Left hindlimb (tissue), 1 donor: Measurements from ENCODE around the gene LRFN2.

Source experiments
- DNase-seq: peaks from one replicate; pipeline ENCODE4 v3.0.0-alpha.2; 2018

The LRFN2 gene

GRCh38 chr6:40425192-40425919 lies 161.8 kb downstream of the LRFN2 start:
- DNase-seq = no peak

GRCh38 chr6:40422046-40422445 lies 165.1 kb downstream of the LRFN2 start:
- DNase-seq = no peak

GRCh38 chr6:40419946-40420728 lies 167.0 kb downstream of the LRFN2 start:
- DNase-seq = no peak

- DNase-seq = no peak
Observed at GRCh38 chr6:40419377-40419776, 167.8 kb downstream of the LRFN2 start.

- DNase-seq = no peak
Observed at GRCh38 chr6:40417031-40417430, 170.1 kb downstream of the LRFN2 start.

- DNase-seq = no peak
Observed at GRCh38 chr6:40414617-40415016, 172.5 kb downstream of the LRFN2 start.

- DNase-seq = no peak
Observed at GRCh38 chr6:40413239-40413638, 173.9 kb downstream of the LRFN2 start.

GRCh38 chr6:40411881-40412280 lies 175.3 kb downstream of the LRFN2 start:
- DNase-seq = no peak

- DNase-seq = no peak
Observed at GRCh38 chr6:40410821-40411220, 176.3 kb downstream of the LRFN2 start.

- no peak for DNase-seq
Observed at GRCh38 chr6:40409716-40410397, 177.3 kb downstream of the LRFN2 start.

GRCh38 chr6:40408786-40409542 lies 178.2 kb downstream of the LRFN2 start:
- no peak for DNase-seq

- no peak for DNase-seq
Observed at GRCh38 chr6:40407239-40407638, 179.9 kb downstream of the LRFN2 start.

GRCh38 chr6:40406175-40406574 lies 181.0 kb downstream of the LRFN2 start:
- DNase-seq = no peak

- DNase-seq = no peak
Observed at GRCh38 chr6:40400738-40401137, 186.4 kb downstream of the LRFN2 start.

GRCh38 chr6:40399888-40400457 lies 187.2 kb downstream of the LRFN2 start:
- DNase-seq = no peak

GRCh38 chr6:40398810-40399477 lies 188.2 kb downstream of the LRFN2 start:
- no peak for DNase-seq

- DNase-seq = no peak
Observed at GRCh38 chr6:40398034-40398691, 189.0 kb downstream of the LRFN2 start.

GRCh38 chr6:40397287-40398033 lies 189.7 kb downstream of the LRFN2 start:
- DNase-seq = no peak

- DNase-seq = no peak
Observed at GRCh38 chr6:40395698-40396076, 191.5 kb downstream of the LRFN2 start.

GRCh38 chr6:40395066-40395697 lies 192.0 kb downstream of the LRFN2 start:
- no peak for DNase-seq
